Breast epithelium (tissue), 4 donors: ENCODE results near the gene HACD3. TPM values are rescaled to one million over a fixed set of nuclear protein-coding genes. Genes with fewer than 3 reads are reported as not detected.

Source experiments
- DNase-seq, 2 donors: peaks; one replicate each; pipeline ENCODE4 v3.0.0-alpha.2; 2019; ENCODE audit warnings: low spot score in 2 of 2
- H3K27ac ChIP-seq, 2 donors: fragments of 200-600 bp; sonication (generic) in 1 of 2; one replicate each; pipeline ENCODE4 v1.5.1; 2016 to 2019; ENCODE audit warnings: mild to moderate bottlenecking in 1 of 2
- H3K27me3 ChIP-seq, 2 donors: fragments of 200-600 bp; sonication (generic) in 1 of 2; one replicate each; pipeline versions ENCODE4 v1.5.1 to v1.6.0; 2017 to 2019; ENCODE audit warnings: control low read depth in 1 of 2, mild to moderate bottlenecking in 1 of 2
- H3K36me3 ChIP-seq: fragments of 200-600 bp; one replicate; pipeline ENCODE4 v1.5.1; 2019
- H3K4me1 ChIP-seq, 2 donors: fragments of 200-600 bp; sonication (generic); one replicate each; pipeline ENCODE4 v1.5.1; 2016 to 2019; ENCODE audit warnings: control low read depth in 1 of 2
- H3K4me3 ChIP-seq, 3 donors: fragments of 200-600 bp; sonication (generic); 1 replicate in 2 of 3; 2 replicates in 1 of 3; pipeline ENCODE4 v1.5.1; 2016 to 2019; ENCODE audit warnings: mild to moderate bottlenecking in 3 of 3, moderate library complexity in 2 of 3
- H3K9me3 ChIP-seq, 2 donors: fragments of 200-600 bp; sonication (generic) in 1 of 2; one replicate each; pipeline ENCODE4 v1.5.1; 2016 to 2019; ENCODE audit warnings: control low read depth in 1 of 2
- POLR2A ChIP-seq: fragments of 450-650 bp; IDR thresholded peaks from one replicate; pipeline ENCODE4 v1.6.1; 2016; ENCODE audit warnings: antibody characterized with exemption, mild to moderate bottlenecking, moderate library complexity
- POLR2AphosphoS5 ChIP-seq, 3 donors: sonication (generic); formaldehyde crosslinking; IDR thresholded peaks; one replicate each; pipeline ENCODE4 v1.6.1; 2017; ENCODE audit warnings: antibody characterized with exemption in 3 of 3
- intact Hi-C: fragments of 100-400 bp; cut with DNase I; formaldehyde crosslinking; loops from one replicate; pipeline ENCODE4 v1.15.1; 2023; ENCODE audit warnings: low total_unique reads
- total RNA-seq, 3 donors: library from RNA; depleted of rRNA; stranded (reverse); fragments of >200 nt; gene quantifications; one replicate each; pipeline ENCODE4 v1.1.0, GENCODE V29; 2016
- TF ChIP-seq, protein P1 (sequence below), 3 donors: fragments of 450-650 bp; IDR thresholded peaks; one replicate each; pipeline ENCODE4 v1.5.1; 2016 to 2017; ENCODE audit warnings: antibody characterized with exemption in 3 of 3, mild to moderate bottlenecking in 3 of 3, moderate library complexity in 3 of 3

Gene HACD3, protein sequence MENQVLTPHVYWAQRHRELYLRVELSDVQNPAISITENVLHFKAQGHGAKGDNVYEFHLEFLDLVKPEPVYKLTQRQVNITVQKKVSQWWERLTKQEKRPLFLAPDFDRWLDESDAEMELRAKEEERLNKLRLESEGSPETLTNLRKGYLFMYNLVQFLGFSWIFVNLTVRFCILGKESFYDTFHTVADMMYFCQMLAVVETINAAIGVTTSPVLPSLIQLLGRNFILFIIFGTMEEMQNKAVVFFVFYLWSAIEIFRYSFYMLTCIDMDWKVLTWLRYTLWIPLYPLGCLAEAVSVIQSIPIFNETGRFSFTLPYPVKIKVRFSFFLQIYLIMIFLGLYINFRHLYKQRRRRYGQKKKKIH
- 100 to 1,000 TPM in 1 of 3 donors, 10 to 100 TPM in 2; 23.2 to 103 (median 78.3) TPM for total RNA-seq

GRCh38 chr15:65530318-65531111, at the start of gene HACD3:
HACD3 (plus strand) TSS chr15:65530463; CDS start chr15:65530632, 169 bp downstream.
- intact Hi-C loops, result no loop called here
- H3K9me3 ChIP-seq, result no peaks in the 10 kb centered on the region
- TF ChIP-seq POLR2AphosphoS5 (IDR thresholded peaks at IDR 0.05), result peak in 2 of 3 donors; percentile 40 to 73
- TF ChIP-seq, protein P1, sequence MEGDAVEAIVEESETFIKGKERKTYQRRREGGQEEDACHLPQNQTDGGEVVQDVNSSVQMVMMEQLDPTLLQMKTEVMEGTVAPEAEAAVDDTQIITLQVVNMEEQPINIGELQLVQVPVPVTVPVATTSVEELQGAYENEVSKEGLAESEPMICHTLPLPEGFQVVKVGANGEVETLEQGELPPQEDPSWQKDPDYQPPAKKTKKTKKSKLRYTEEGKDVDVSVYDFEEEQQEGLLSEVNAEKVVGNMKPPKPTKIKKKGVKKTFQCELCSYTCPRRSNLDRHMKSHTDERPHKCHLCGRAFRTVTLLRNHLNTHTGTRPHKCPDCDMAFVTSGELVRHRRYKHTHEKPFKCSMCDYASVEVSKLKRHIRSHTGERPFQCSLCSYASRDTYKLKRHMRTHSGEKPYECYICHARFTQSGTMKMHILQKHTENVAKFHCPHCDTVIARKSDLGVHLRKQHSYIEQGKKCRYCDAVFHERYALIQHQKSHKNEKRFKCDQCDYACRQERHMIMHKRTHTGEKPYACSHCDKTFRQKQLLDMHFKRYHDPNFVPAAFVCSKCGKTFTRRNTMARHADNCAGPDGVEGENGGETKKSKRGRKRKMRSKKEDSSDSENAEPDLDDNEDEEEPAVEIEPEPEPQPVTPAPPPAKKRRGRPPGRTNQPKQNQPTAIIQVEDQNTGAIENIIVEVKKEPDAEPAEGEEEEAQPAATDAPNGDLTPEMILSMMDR (IDR thresholded peaks at IDR 0.05), result no peak
- DNase-seq, result peak; percentile 73 to 79
- no peaks in the 10 kb centered on the region for H3K4me1 ChIP-seq
- peak within 1 kb of the TSS; percentile 74 to 79 for H3K27ac ChIP-seq
- no peaks in the 10 kb centered on the region for H3K27me3 ChIP-seq
- no peaks in the 10 kb centered on the region for H3K36me3 ChIP-seq
- peak within 1 kb of the TSS; percentile 72 to 86 (median 85) for H3K4me3 ChIP-seq

DNA sequence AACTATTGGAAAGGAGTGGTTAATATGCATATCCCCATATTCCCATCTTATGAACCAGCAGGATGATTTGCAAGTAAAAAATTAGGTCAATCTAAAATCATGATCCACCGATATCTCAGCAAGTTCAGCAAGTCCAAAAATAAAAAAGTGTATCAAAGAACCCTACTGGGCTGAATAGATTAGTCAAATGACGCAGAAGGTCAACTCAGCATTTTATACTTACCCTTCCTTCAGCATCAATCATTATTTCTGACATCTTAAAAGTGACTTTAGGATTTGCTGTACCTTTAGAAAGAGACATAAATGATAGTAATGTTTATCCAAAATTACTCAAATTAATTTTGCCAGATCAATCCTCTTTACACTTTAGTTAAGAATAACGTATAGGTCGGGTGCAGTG, 45.4 kb upstream of the HACD3 start:
- H3K36me3 ChIP-seq, result no peaks in the 10 kb centered on the region
- H3K9me3 ChIP-seq, result no peaks in the 10 kb centered on the region
- H3K27me3 ChIP-seq, result no peaks in the 10 kb centered on the region
- intact Hi-C loops, result no loop called here
- TF ChIP-seq POLR2A (no peak), POLR2AphosphoS5 (IDR thresholded peaks at IDR 0.05) (no peak)
- TF ChIP-seq, protein P1 (IDR thresholded peaks at IDR 0.05), result no peak
- DNase-seq, result no peak
- no peak overlapping the region for H3K4me3 ChIP-seq
- H3K27ac ChIP-seq, result no peak overlapping the region
- H3K4me1 ChIP-seq, result no peaks in the 10 kb centered on the region

- H3K4me3 ChIP-seq, result no peak overlapping the region
- intact Hi-C loops, result no loop called here
- H3K36me3 ChIP-seq, result no peaks in the 10 kb centered on the region
- no peaks in the 10 kb centered on the region for H3K9me3 ChIP-seq
- TF ChIP-seq, protein P1 (IDR thresholded peaks at IDR 0.05), result no peak
- no peak for TF ChIP-seq POLR2AphosphoS5 (IDR thresholded peaks at IDR 0.05)
- TF ChIP-seq POLR2A, result no peak
- no peak overlapping the region for H3K27ac ChIP-seq
- no peaks in the 10 kb centered on the region for H3K27me3 ChIP-seq
- no peaks in the 10 kb centered on the region for H3K4me1 ChIP-seq
- DNase-seq, result no peak
Observed at GRCh38 chr15:65494076-65494475, 36.2 kb upstream of the HACD3 start.

DNA sequence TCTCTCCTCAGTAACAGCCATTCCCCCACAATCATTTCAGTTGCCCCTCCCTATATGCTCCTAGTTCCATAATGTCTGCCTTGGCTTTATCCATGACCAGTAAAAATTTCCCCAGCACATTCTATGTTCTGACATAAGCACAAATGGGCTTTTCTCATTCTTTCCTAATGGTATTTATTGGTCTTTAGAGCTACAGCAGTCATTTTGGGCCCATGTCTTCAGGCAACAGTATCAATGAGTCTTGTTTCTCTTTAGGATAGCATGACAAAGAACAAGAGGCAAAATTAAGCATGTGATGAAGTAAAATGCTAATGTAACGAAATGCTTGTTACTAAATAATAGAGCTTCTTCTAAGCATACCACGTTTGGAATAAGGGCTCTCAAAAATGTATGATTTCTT, 20.9 kb upstream of the HACD3 start:
- H3K27ac ChIP-seq, result no peak overlapping the region
- intact Hi-C loops, result no loop called here
- no peaks in the 10 kb centered on the region for H3K4me1 ChIP-seq
- H3K9me3 ChIP-seq, result no peaks in the 10 kb centered on the region
- H3K4me3 ChIP-seq, result no peak overlapping the region
- TF ChIP-seq, protein P1 (IDR thresholded peaks at IDR 0.05), result no peak
- TF ChIP-seq POLR2AphosphoS5 (IDR thresholded peaks at IDR 0.05) (no peak), POLR2A (no peak)
- DNase-seq, result no peak
- H3K36me3 ChIP-seq, result no peaks in the 10 kb centered on the region
- H3K27me3 ChIP-seq, result no peaks in the 10 kb centered on the region

DNA sequence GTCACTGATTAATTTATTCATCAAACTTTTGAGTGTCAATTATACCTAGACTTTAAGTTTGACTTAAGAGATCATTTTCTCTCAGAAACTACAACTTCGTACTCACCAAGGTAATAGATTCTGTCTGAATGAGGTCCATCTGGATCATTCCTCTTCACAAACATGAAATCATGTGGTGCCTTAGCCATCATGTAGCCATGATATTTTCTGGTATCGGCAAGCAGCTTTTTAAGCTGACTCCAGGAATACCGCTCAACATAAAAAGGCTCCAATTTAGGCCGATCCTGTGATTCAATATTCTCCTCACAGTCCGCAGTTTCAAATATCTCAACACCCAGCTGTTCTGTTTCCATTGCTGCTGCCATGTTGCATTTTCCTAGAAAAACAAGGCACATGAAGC, 18.1 kb upstream of the HACD3 start:
- DNase-seq, result no peak
- H3K4me1 ChIP-seq, result peaks cover 0 to 15% of the 10 kb centered on the region in 2 donors
- peak overlapping the region; percentile 37 to 53 for H3K27ac ChIP-seq

More for the DNA sequence above, 18.1 kb upstream of the HACD3 start:
- no peak for TF ChIP-seq POLR2AphosphoS5 (IDR thresholded peaks at IDR 0.05)
- TF ChIP-seq POLR2A, result no peak
- TF ChIP-seq, protein P1 (IDR thresholded peaks at IDR 0.05), result no peak
- Histone ChIP-seq H3K9me3 (no peaks in the 10 kb centered on the region), H3K27me3 (no peaks in the 10 kb centered on the region), H3K4me3 (peak overlapping the region in 2 of 3 donors; percentile 25 to 42), H3K36me3 (no peaks in the 10 kb centered on the region)
- intact Hi-C loops, result no loop called here
